ENCODE results near the gene PAF1.
"Not testable (repeated sequence)": the region's sequence is repeated elsewhere in the genome, so short reads cannot be mapped to it uniquely, and the experiment has no call there.

PAF1 gene

GRCh38 chr19:39349326-39349725 lies 41.6 kb downstream of the PAF1 start:
- no peak for DNase-seq

GRCh38 chr19:39347332-39348164 lies 43.4 kb downstream of the PAF1 start:
- no peak for DNase-seq

GRCh38 chr19:39345956-39346355 lies 45.0 kb downstream of the PAF1 start:
- no peak for DNase-seq

GRCh38 chr19:39342647-39343305 lies 48.1 kb downstream of the PAF1 start:
- DNase-seq, result no peak

- peak; percentile 95 to 99 for DNase-seq
Measured at GRCh38 chr19:39341719-39342604, 48.9 kb downstream of the PAF1 start, which contains the start of gene SAMD4B. SAMD4B (plus strand) TSS chr19:39342421; CDS start chr19:39356894, 14,473 bp downstream.

- no peak for DNase-seq
Measured at GRCh38 chr19:39341129-39341718, 49.7 kb downstream of the PAF1 start.

GRCh38 chr19:39340156-39340555 lies 50.8 kb downstream of the PAF1 start:
- not testable (repeated sequence) for DNase-seq

GRCh38 chr19:39339674-39340073 lies 51.2 kb downstream of the PAF1 start:
- no peak for DNase-seq

GRCh38 chr19:39336483-39336882 lies 54.4 kb downstream of the PAF1 start:
- DNase-seq, result no peak

Measured in NCI-H446 (cell line).